Measurements from ENCODE around the gene TRIM47.

The TRIM47 gene

DNA sequence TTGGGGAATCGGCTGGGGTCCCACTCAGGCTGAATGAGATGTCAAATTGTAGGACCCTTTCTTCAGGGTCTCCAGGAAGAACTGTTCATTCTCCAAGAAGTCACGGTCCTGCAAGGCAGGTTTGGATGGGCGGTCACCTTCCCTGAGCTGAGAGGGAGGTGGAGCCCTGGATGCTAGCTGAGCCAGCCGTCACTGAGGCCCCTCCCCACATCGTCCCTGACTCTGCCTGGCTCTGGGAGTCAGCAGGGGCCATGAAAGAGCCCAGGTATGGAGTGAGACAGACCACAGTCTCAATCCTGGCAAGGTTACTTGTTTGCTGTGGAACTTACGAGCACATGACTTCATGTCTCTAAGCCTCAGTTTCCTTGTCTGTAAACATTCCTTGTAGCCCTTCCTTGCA is 32.3 kb upstream of the TRIM47 start:
- Mint-ChIP-seq H3K27me3 (ENCODE audit: low read depth) (no peaks in the 10 kb centered on the region), H3K4me3 (no peak overlapping the region), H3K27ac (no peak overlapping the region), H3K9me3 (no peaks in the 10 kb centered on the region), H3K4me1 (no peaks in the 10 kb centered on the region), H3K36me3 (ENCODE audit: low read depth) (no peaks in the 10 kb centered on the region)
- TF ChIP-seq, protein P1, sequence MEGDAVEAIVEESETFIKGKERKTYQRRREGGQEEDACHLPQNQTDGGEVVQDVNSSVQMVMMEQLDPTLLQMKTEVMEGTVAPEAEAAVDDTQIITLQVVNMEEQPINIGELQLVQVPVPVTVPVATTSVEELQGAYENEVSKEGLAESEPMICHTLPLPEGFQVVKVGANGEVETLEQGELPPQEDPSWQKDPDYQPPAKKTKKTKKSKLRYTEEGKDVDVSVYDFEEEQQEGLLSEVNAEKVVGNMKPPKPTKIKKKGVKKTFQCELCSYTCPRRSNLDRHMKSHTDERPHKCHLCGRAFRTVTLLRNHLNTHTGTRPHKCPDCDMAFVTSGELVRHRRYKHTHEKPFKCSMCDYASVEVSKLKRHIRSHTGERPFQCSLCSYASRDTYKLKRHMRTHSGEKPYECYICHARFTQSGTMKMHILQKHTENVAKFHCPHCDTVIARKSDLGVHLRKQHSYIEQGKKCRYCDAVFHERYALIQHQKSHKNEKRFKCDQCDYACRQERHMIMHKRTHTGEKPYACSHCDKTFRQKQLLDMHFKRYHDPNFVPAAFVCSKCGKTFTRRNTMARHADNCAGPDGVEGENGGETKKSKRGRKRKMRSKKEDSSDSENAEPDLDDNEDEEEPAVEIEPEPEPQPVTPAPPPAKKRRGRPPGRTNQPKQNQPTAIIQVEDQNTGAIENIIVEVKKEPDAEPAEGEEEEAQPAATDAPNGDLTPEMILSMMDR (IDR thresholded peaks at IDR 0.05; ENCODE audit: unreplicated experiment in 3 of 3): no peak

DNA sequence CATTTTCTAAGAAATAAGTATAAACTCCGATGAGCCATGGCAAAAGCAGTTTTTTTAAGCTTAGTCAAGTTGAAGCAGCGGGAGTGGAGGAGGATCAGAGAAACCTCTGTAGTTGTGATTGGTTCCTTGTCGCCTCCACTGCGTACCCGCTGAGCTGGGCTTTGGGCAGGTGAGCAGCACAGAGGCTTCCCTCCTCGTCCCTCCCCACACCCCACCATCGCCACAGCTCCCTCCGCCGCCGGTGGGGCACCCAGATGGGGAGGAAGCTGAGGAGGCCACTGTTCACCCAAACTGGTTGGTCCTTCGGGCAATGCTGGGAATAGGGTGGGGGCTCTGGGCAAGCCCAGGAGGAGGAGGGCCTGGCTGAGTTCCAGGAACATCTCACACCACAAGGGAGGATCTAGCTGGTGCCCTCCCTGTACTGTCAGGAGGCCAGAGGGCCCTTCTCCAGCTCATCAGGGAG is 31.5 kb upstream of the TRIM47 start:
- TF ChIP-seq, protein P1 (IDR thresholded peaks at IDR 0.05; ENCODE audit: unreplicated experiment in 3 of 3): no peak
- Mint-ChIP-seq H3K4me1 (no peaks in the 10 kb centered on the region), H3K9me3 (no peaks in the 10 kb centered on the region), H3K27ac (peak overlapping the region in 2 of 3 experiments; percentile 35 to 54), H3K4me3 (no peak overlapping the region), H3K36me3 (ENCODE audit: low read depth) (no peaks in the 10 kb centered on the region), H3K27me3 (ENCODE audit: low read depth) (no peaks in the 10 kb centered on the region)

DNA sequence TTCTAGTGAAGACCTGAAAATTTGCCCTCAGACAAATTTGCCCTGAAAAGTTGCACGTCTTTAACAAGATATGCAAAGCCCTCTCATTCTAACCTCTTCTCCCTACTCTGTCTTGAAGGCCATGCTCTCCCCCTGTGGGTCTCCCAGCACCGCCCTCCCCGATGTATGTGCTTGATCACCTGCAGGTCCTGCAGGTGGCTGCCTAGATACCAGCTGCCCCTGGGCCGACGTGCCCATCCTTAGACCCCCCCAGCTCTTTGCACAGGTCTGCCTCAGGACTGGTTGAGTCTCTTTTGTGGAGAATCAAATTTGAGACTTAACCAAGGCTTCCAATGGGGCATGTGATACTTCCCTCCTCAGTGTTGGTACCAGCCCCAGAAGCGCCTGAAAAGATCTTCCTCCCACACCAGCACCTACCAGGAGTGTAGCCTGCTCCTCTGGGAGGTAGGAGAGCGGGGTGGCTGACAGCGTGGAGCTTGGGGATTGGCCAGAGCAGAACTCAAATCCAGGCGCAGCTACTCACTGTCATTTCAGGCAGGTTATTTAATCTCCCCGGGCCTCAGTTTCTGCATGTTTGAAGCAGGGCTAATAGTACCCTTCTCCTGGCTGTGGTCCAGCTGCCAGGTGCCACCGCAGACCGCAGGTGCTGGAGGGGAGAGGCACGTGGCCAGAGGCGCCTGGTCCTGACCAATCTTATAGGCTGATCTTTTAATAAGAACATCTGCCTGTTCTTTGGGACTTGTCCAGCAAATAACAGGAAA is 30.9 kb upstream of the TRIM47 start:
- H3K4me1 Mint-ChIP-seq: no peaks in the 10 kb centered on the region
- H3K27ac Mint-ChIP-seq: peak overlapping the region in 1 of 3 experiments; percentile 39
- H3K9me3 Mint-ChIP-seq: no peaks in the 10 kb centered on the region
- H3K4me3 Mint-ChIP-seq: peak overlapping the region in 1 of 3 experiments; percentile 62
- no peaks in the 10 kb centered on the region for H3K27me3 Mint-ChIP-seq (ENCODE audit: low read depth)
- no peaks in the 10 kb centered on the region for H3K36me3 Mint-ChIP-seq (ENCODE audit: low read depth)
- TF ChIP-seq, protein P1 (IDR thresholded peaks at IDR 0.05; ENCODE audit: unreplicated experiment in 3 of 3): no peak

DNA sequence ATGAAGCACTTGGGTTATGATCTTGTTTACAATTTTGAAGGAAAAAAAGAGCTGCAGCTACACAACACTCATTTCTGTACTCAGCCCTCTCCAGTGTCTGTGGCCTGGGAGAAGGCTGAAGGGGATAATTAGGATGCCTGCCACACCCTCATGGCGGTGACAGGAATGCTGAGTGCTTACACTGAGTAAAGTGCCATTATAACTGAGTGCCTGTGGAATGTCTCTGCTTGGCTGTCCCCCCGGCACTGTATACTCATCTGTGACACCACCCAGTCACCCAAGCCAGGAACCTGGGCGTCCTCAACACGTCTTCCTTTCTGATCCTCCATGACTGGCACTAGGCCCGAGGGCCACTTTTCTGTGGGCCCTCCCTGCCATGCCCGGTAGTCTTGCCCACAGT is 29.8 kb upstream of the TRIM47 start:
- Mint-ChIP-seq H3K4me3 (peak overlapping the region in 2 of 3 experiments; percentile 54 to 58), H3K9me3 (no peaks in the 10 kb centered on the region), H3K27me3 (ENCODE audit: low read depth) (no peaks in the 10 kb centered on the region), H3K4me1 (no peaks in the 10 kb centered on the region), H3K27ac (peak overlapping the region; percentile 39 to 73 (median 51)), H3K36me3 (ENCODE audit: low read depth) (no peaks in the 10 kb centered on the region)
- TF ChIP-seq, protein P1 (IDR thresholded peaks at IDR 0.05; ENCODE audit: unreplicated experiment in 3 of 3): no peak

DNA sequence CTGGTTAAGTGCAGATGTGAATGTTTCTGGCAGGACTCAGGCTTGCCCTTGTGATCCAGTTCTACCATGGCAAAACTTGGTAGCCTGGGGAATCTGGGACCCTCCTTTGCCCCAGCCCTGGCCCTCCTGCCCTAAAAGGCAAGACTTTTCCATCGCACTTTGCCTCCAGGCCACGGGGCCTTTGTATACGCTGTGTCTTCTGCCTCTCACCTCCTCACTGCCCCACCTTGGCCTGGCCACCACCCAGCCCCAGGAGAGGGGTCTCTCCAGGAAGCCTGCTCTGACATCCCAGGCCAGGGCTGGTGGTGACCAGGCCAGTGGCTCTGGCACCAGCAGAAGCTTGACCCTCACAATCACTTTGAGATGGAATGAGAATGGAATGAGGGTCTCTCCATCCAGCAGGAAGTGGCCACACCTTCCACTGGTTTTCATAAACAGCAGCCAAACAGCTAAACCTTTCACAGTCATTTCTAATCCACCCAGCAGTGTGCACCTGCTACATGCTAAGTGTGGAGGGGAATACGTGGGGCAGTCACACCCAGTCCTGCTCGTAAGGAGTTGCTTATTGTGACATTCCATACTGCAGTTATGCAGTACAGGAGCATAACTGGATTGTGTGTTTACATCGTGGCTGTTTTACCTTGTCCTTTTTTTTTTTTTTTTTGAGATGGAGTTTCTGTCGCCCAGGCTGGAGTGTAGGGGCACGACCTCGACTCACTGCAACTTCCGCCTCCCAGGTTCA is 27.9 kb upstream of the TRIM47 start:
- TF ChIP-seq, protein P1 (IDR thresholded peaks at IDR 0.05; ENCODE audit: unreplicated experiment in 3 of 3): no peak
- Mint-ChIP-seq H3K27ac (peak overlapping the region in 2 of 3 experiments; percentile 61 to 66), H3K36me3 (ENCODE audit: low read depth) (peaks cover 3% of the 10 kb centered on the region), H3K27me3 (ENCODE audit: low read depth) (no peaks in the 10 kb centered on the region), H3K9me3 (no peaks in the 10 kb centered on the region), H3K4me1 (no peaks in the 10 kb centered on the region), H3K4me3 (peak overlapping the region; percentile 67 to 71 (median 69))
